Heart left ventricle (tissue), 16 donors: ENCODE data around the gene PSD4. TPM values are rescaled to one million over a fixed set of nuclear protein-coding genes. Genes with fewer than 3 reads are reported as not detected.

Experiments
- ATAC-seq, 4 donors: fragments of 200-7000 bp; cut with Tn5 transposase; one replicate each; pipeline ENCODE4 v1.9.1; 2020 to 2022; ENCODE audit warnings: moderate library complexity in 4 of 4, mild to moderate bottlenecking in 3 of 4, moderate number of reproducible peaks in 1 of 4
- DNase-seq, 5 donors: peaks; one replicate each; pipeline ENCODE4 v3.0.0-alpha.2; 2020
- H3K27ac ChIP-seq, 12 donors: fragments of 200-600 bp; sonication (generic) in 4 of 12; one replicate each; pipeline versions ENCODE4 v1.5.0 to v1.8.0; 2016 to 2022; ENCODE audit warnings: mild to moderate bottlenecking in 2 of 12
- H3K27me3 ChIP-seq, 9 donors: fragments of 200-600 bp; sonication (generic) in 2 of 9; one replicate each; pipeline versions ENCODE4 v1.5.1 to v1.8.0; 2016 to 2022; ENCODE audit warnings: mild to moderate bottlenecking in 3 of 9
- H3K36me3 ChIP-seq, 9 donors: fragments of 200-600 bp; sonication (generic) in 2 of 9; one replicate each; pipeline versions ENCODE4 v1.5.0 to v1.8.0; 2018 to 2022; ENCODE audit warnings: mild to moderate bottlenecking in 2 of 9
- H3K4me1 ChIP-seq, 12 donors: fragments of 200-600 bp; sonication (generic) in 4 of 12; one replicate each; pipeline versions ENCODE4 v1.5.0 to v1.8.0; 2016 to 2022; ENCODE audit warnings: mild to moderate bottlenecking in 3 of 12
- H3K4me3 ChIP-seq, 12 donors: fragments of 200-600 bp; sonication (generic) in 4 of 12; one replicate each; pipeline versions ENCODE4 v1.5.0 to v1.8.0; 2017 to 2022; ENCODE audit warnings: mild to moderate bottlenecking in 9 of 12, moderate library complexity in 4 of 12
- H3K9me3 ChIP-seq, 12 donors: fragments of 200-600 bp; sonication (generic) in 4 of 12; one replicate each; pipeline versions ENCODE4 v1.5.0 to v1.8.0; 2016 to 2022; ENCODE audit warnings: mild to moderate bottlenecking in 1 of 12
- POLR2A ChIP-seq, 2 donors: fragments of 450-650 bp; IDR thresholded peaks; one replicate each; pipeline ENCODE4 v1.6.1; 2017; ENCODE audit warnings: antibody characterized with exemption in 2 of 2, mild to moderate bottlenecking in 2 of 2, moderate library complexity in 2 of 2
- WGBS, 4 donors: extraction: QIAGEN DNeasy Blood & Tissue Kit in 2 of 4; methylation state at CpG; one replicate each; pipeline versions ENCODE4 v1.1.5 to v1.1.7; 2013 to 2018; 5-methylcytosine and 5-hydroxymethylcytosine counted together
- intact Hi-C, 10 donors: fragments of 100-400 bp; cut with DNase I; formaldehyde crosslinking; loops; one replicate each; pipeline versions ENCODE4 v1.11.1 to v1.14.2; 2022
- polyA plus RNA-seq, 2 donors: library from polyadenylated mRNA; stranded (reverse); fragments of 200-250 nt; gene quantifications; one replicate each; pipeline ENCODE4 v1.2.3, GENCODE V29; 2013
- total RNA-seq, 9 donors: library from RNA; depleted of rRNA in 2 of 9; stranded (reverse); fragments of >200 nt in 2 of 9; fragmentation: NEBNext Ultra II Directional in 3 of 9; extraction: Animal tissue kit (Norgen Biotek cat#: 25700) in 3 of 9; gene quantifications; one replicate each; pipeline versions ENCODE4 v1.1.0 to v1.2.4, GENCODE V29; 2016 to 2023
- TF ChIP-seq, protein P1 (sequence below), 12 donors: fragments of 200-600 bp; sonication (generic) in 4 of 12; IDR thresholded peaks; one replicate each; pipeline versions ENCODE4 v1.5.0 to v1.8.0; 2018 to 2022; ENCODE audit warnings: antibody characterized with exemption in 12 of 12, mild to moderate bottlenecking in 5 of 12
- donor health status: ischemic (EF 13 %, LVEDD 7.1; RV severe dilation, severe dysfunction).
- donor health status: healthy with polysubstance abuse.
- donor health status: DM: no; HTN: yes; CAD: no.
- donor health status: DM: no; HTN: no; CAD: no.
- donor health status: ischemic (EF 25% LVEDD 6.9; RV normal size, moderate dysfunction).
- donor health status: ischemic (EF 25% LVEDD 5.7; RV mildly dilated, moderate dysfunction).
- donor health status: healthy.
- donor health status: DM: yes; HTN: yes; CAD: no.
- donor health status: ischemic (EF 35%, LVEDD 5.7; RV mildly dilated, moderate dysfunction).
- donor health status: nonischemic (EF 11% LVEDD 7.7; RV severe dilation, severe dysfunction).
- donor health status: DM: yes; HTN: yes; CAD: no.
- donor health status: PGD.
- donor health status: ischemic (EF 29% LVEDD 5.4; RV normal size, mild dysfunction).
- donor health status: nonischemic (EF 23%, LVEDD 6.1; RV moderate dilation, normal function).

PSD4 gene
- total and polyA plus RNA-seq, 11 donors = 0.65 to 23.4 (median 1.9) TPM

DNA sequence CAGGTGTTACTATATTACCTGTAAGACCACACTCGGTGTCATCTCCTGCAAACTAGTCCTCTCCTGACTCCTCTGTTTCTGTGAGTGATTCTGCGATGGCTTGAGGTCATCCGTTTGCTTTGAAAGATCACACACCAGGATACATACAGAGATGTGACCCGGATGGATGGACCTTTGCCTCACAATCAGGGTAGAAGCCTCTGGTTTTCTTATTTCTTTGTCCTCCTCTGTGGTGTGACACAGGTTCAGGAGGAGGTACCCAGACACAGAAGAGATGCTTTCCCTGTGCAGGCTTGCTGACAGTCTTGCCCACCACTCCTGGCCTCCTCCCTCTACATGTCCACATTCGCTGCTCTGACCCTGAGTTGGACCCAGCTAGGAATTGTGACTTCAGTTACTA is 34.6 kb downstream of the PSD4 start:
- DNase-seq (no peak), ATAC-seq (no peak)
- intact Hi-C loops = loop anchor here in 1 of 10 donors (5.0 kb wide), 1 partner anchor 39 kb away; no protein-coding TSS in a partner anchor
- H3K9me3 ChIP-seq = no peaks in the 10 kb centered on the region
- 92 to 98% (median 94%) methylated on average over 5 of the region's 5 CpGs for WGBS, 4 donors
- TF ChIP-seq POLR2A (IDR thresholded peaks at IDR 0.05) = no peak
- no peaks in the 10 kb centered on the region for H3K36me3 ChIP-seq
- H3K27ac ChIP-seq = no peak overlapping the region
- H3K4me3 ChIP-seq = no peak overlapping the region
- peaks cover 3 to 26% (median 20%) of the 10 kb centered on the region in 12 donors for H3K4me1 ChIP-seq
- H3K27me3 ChIP-seq = no peaks in the 10 kb centered on the region

DNA sequence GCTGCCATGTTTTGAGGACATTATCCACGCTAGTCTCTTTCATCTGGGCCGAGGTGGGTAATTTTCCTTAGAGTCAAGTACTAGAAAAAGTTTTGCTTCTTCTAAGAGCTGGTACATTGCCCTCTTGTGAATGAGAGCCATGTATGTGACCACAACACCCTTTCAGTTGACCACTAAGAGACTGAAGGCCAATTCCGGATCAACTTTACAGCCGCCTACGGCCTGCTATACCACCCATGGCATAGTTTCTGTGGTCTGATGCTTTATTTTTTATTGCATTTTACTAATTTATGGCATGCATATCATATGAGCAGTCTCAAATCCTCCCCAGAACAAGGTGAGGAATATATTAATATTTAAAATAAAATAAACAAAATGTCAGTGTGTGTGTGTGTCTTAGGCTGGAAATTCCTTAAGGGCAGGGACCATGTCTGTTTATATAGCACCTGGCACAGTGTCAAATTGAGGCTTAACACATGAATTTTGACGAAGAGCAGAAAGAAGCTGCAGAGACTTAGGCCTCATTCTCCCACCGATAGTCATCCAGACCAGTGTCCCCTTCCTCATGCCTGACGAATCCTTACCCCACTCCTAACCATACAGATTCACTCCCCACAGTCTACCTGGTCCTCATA is 35.4 kb downstream of the PSD4 start:
- H3K27me3 ChIP-seq = no peaks in the 10 kb centered on the region
- intact Hi-C loops = loop anchor here in 1 of 10 donors (5.0 kb wide), 1 partner anchor 38 kb away; no protein-coding TSS in a partner anchor
- H3K9me3 ChIP-seq = no peaks in the 10 kb centered on the region
- no peak for ATAC-seq
- WGBS, 4 donors = 86 to 91% (median 88%) methylated on average over 8 of the region's 8 CpGs
- no peaks in the 10 kb centered on the region for H3K36me3 ChIP-seq
- H3K4me1 ChIP-seq = peaks cover 3 to 26% (median 21%) of the 10 kb centered on the region in 12 donors
- DNase-seq = no peak
- H3K27ac ChIP-seq = no peak overlapping the region
- no peak overlapping the region for H3K4me3 ChIP-seq
- TF ChIP-seq, protein P1, sequence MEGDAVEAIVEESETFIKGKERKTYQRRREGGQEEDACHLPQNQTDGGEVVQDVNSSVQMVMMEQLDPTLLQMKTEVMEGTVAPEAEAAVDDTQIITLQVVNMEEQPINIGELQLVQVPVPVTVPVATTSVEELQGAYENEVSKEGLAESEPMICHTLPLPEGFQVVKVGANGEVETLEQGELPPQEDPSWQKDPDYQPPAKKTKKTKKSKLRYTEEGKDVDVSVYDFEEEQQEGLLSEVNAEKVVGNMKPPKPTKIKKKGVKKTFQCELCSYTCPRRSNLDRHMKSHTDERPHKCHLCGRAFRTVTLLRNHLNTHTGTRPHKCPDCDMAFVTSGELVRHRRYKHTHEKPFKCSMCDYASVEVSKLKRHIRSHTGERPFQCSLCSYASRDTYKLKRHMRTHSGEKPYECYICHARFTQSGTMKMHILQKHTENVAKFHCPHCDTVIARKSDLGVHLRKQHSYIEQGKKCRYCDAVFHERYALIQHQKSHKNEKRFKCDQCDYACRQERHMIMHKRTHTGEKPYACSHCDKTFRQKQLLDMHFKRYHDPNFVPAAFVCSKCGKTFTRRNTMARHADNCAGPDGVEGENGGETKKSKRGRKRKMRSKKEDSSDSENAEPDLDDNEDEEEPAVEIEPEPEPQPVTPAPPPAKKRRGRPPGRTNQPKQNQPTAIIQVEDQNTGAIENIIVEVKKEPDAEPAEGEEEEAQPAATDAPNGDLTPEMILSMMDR (IDR thresholded peaks at IDR 0.05) = no peak
- no peak for TF ChIP-seq POLR2A (IDR thresholded peaks at IDR 0.05)

DNA sequence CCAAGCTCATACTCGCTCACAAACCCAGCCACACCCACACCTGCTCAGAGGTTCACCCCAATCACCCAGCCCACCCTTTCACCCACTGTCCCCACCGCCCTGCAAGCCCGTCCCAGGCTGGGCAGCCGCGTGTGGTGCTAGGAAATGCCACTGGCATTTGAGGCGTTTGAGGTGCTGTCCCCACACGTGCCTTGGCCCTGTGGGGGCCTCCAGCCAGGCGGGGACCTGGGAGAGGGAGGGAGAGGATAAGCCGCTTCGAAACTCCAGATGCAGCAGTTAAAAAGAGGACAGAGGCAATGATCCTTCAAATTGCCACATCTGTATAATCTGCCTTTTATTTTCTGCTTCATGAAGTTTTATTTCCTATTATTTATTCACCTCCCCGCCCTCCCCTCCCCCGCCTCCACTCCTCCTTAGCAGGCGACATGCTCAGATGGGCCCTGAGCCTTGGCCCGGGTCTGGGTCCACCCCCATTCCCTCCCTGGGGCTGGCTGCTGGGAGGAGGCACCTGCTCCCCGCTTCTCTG is 35.9 kb downstream of the PSD4 start:
- no peaks in the 10 kb centered on the region for H3K9me3 ChIP-seq
- H3K27me3 ChIP-seq = no peaks in the 10 kb centered on the region
- TF ChIP-seq, protein P1 (IDR thresholded peaks at IDR 0.05) = no peak
- TF ChIP-seq POLR2A (IDR thresholded peaks at IDR 0.05) = no peak
- no peak for ATAC-seq
- 84 to 89% (median 88%) methylated on average over 15 of the region's 15 CpGs for WGBS, 4 donors
- intact Hi-C loops = loop anchor here in 1 of 10 donors (5.0 kb wide), 1 partner anchor 38 kb away; no protein-coding TSS in a partner anchor
- no peaks in the 10 kb centered on the region for H3K36me3 ChIP-seq
- H3K4me3 ChIP-seq = no peak overlapping the region
- DNase-seq = no peak
- H3K4me1 ChIP-seq = peaks cover 3 to 26% (median 21%) of the 10 kb centered on the region in 12 donors
- no peak overlapping the region for H3K27ac ChIP-seq

DNA sequence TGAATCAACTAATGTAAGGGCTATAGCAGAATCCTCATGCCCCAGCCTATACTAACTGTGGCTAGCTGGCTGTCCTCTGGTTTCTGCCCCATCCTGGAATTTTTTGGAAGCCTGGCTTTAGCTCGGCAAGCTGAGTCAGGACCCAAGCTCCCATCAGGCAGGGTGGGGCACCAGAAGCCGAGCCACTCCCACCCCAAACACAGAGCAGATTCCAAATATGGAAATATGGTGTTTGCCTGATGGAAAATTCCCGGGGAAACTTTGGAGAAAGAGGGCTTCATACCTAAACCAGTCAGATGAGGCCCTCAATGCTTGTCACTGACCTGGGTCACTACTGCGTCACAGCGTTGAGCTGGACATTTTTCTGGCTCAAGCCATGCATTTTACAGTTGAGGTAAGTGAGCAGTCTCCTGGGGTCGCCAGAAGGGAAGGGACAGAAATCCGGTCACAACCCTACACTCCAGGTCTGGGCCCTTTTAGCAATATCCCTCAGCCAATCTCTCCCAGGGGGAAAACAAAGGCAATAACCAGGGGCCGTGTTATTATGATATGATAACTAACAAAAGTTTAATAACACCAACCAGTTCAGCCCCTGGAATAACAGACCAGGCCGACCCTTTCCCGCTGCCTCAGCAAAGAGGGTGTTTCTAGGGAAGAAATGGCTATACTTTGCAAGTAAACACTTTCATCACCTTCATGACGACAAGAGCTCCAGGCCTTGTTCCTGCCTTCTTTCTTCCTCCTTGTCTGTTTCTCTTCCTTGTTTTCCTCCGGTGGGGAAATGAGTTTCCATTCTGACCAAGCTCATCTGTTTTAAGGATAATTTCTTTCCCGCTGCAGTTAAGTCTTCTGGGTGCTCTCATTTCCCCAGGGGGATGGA is 37.7 kb downstream of the PSD4 start:
- Histone ChIP-seq H3K4me1 (peaks cover 3 to 28% (median 22%) of the 10 kb centered on the region in 12 donors), H3K27ac (peak overlapping the region in 11 of 12 donors; percentile 41 to 79 (median 67)), H3K9me3 (no peaks in the 10 kb centered on the region), H3K27me3 (no peaks in the 10 kb centered on the region), H3K4me3 (peak overlapping the region in 2 of 12 donors; percentile 6 to 19), H3K36me3 (no peaks in the 10 kb centered on the region)
- peak in 2 of 5 donors; percentile 58 to 71 for DNase-seq
- peak in 3 of 4 donors; percentile 56 to 77 (median 63) for ATAC-seq
- WGBS, 4 donors = 64 to 70% (median 67%) methylated on average over 13 of the region's 13 CpGs
- TF ChIP-seq, protein P1 (IDR thresholded peaks at IDR 0.05) = no peak
- TF ChIP-seq POLR2A (IDR thresholded peaks at IDR 0.05) = peak in 1 of 2 donors; percentile 32
- intact Hi-C loops = no loop called here
